ENCODE data around the gene UBQLN4. TPM values are rescaled to one million over a fixed set of nuclear protein-coding genes. Genes with fewer than 3 reads are reported as not detected.

Gene UBQLN4
- total and polyA plus RNA-seq, 9 of the 15 experiments (the other 6 are each of a cell fraction or from before 2014, with no cell fraction given), result 13.5 to 65.5 (median 37.0) TPM

DNA sequence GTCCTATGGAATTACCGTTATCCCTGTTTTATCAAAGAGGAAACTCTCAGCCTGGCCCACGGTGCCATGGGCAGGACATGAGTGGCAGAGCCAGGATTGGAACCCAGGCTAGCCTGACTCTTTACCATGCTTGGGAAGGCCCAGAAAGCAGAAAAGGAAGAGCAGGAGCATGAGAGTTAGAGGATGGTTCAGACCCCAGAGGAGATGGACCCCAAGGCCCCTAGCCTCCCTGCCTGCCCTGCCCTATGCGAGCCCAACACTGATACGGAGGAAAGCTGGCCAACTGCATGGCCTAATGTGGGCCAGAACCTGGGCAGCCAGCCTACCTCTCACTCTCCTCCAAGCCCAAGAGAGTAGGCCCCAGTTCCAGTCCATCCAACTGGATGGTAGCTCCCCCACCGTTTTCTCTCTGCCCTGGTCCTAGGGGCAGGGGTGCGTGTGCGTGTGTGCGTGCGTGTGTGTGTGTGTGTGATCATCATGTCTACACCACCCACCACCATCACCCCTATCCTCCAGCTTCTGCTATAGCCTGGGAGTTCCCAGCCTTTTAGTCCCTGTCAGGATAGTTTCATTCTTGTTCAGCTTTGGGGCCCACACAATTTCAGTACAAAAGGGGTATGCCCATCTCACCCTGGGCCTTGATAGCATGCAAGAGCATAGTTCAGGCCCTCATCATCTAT lies 44.0 kb upstream of the UBQLN4 start:
- Histone ChIP-seq H3K4me3 (no peak overlapping the region), H3K79me2 (ENCODE audit: control insufficient read depth, insufficient read depth, low read length) (no peaks in the 10 kb centered on the region), H3K4me2 (ENCODE audit: insufficient read depth, low read length) (no peak overlapping the region), H3K9me3 (replicated peaks; ENCODE audit: control insufficient read depth, insufficient read depth, low read depth, low read length) (no peaks in the 10 kb centered on the region), H3K9ac (ENCODE audit: insufficient read depth in 1 of 2, low read depth in 2 of 2, low read length in 2 of 2) (0 out of 4 replicates have a peak overlapping the region, but pooled peaks of 1 of the 2 experiments have one; percentile 19), H3K4me1 (replicated peaks in 1 of 2; ENCODE audit: control insufficient read depth in 2 of 2, insufficient read depth in 2 of 2, low read length in 2 of 2) (peaks cover 0 to 11% of the 10 kb centered on the region in 2 experiments; a peak in 2 of 5 replicates), H3K27ac (ENCODE audit: extremely low read depth, low read depth, low read length) (no peak overlapping the region), H4K20me1 (replicated peaks; ENCODE audit: control insufficient read depth, insufficient read depth, low read length) (no peaks in the 10 kb centered on the region), H3K36me3 (ENCODE audit: control insufficient read depth, insufficient read depth, low read length) (no peaks in the 10 kb centered on the region), H3K27me3 (ENCODE audit: control insufficient read depth in 2 of 2, insufficient read depth in 2 of 2, low read length in 2 of 2) (no peaks in the 10 kb centered on the region), H3K9me1 (ENCODE audit: control insufficient read depth, insufficient read depth, low read length) (no peaks in the 10 kb centered on the region), H2AFZ (ENCODE audit: low read depth, low read length) (no peak overlapping the region)
- in situ Hi-C loops (cut with MboI), result no loop called here
- WGBS (ENCODE audit: insufficient coverage, low coverage, missing lambda C conversion rate), result 67% methylated on average over 9 of the region's 9 CpGs
- ATAC-seq (no peak), DNase-seq (ENCODE audit: extremely low read depth in 1 of 4, low spot score in 3 of 4) (no peak), FAIRE-seq (no peak)
- no TSS peak for BruUV-seq (replicated peaks)
- CTCF ChIA-PET (ENCODE audit: low intra/inter-chr PET ratio), result interaction anchor here (0.6 to 3.4 kb wide), 4 partner anchors 33 to 847 kb away, joined by 3 to 71 read pairs (median 5); no protein-coding TSS in a partner anchor
- intact Hi-C loops (cut with micrococcal nuclease), result loop anchor here (5.0 to 10.0 kb wide), 2 partner anchors 130 to 347 kb away; no protein-coding TSS in a partner anchor
- POLR2A ChIA-PET, result interaction anchor here (0.6 to 12.5 kb wide), 8 partner anchors 8 to 147 kb away, joined by 3 to 164 read pairs (median 8); partner anchors contain the start of gene LMNA
- TF ChIP-seq ADNP (tag; IDR thresholded peaks at IDR 0.05) (no peak), RBM34 (IDR thresholded peaks at IDR 0.05; ENCODE audit: borderline replicate concordance, insufficient read depth, low read length) (no peak), POLR2B (IDR thresholded peaks at IDR 0.05; ENCODE audit: low read depth, partially characterized antibody) (no peak), PCBP2 (IDR thresholded peaks at IDR 0.05; ENCODE audit: low read depth, low read length, poor library complexity, severe bottlenecking) (no peak), SUPT5H (IDR thresholded peaks at IDR 0.05) (no peak), ETS2 (tag; IDR thresholded peaks at IDR 0.05; ENCODE audit: borderline replicate concordance, poor library complexity, severe bottlenecking) (no peak)
- TF ChIP-seq, protein P1, sequence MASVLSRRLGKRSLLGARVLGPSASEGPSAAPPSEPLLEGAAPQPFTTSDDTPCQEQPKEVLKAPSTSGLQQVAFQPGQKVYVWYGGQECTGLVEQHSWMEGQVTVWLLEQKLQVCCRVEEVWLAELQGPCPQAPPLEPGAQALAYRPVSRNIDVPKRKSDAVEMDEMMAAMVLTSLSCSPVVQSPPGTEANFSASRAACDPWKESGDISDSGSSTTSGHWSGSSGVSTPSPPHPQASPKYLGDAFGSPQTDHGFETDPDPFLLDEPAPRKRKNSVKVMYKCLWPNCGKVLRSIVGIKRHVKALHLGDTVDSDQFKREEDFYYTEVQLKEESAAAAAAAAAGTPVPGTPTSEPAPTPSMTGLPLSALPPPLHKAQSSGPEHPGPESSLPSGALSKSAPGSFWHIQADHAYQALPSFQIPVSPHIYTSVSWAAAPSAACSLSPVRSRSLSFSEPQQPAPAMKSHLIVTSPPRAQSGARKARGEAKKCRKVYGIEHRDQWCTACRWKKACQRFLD (CRISPR knock-in tag; IDR thresholded peaks at IDR 0.05), result no peak
